ENCODE measurements around the gene FBXW8.

FBXW8 gene

GRCh38 chr12:116945886-116946550, 35.3 kb downstream of the FBXW8 start:
- TF ChIP-seq FOXP2 (optimal IDR thresholded peaks at IDR 0.05; ENCODE audit: borderline replicate concordance, extremely low read depth, extremely low read length, insufficient read depth), result no peak
- TF ChIP-seq SIN3A (IDR thresholded peaks at IDR 0.05; ENCODE audit: borderline replicate concordance, insufficient read depth, low read length), result no peak
- TF ChIP-seq POLR2AphosphoS5 (IDR thresholded peaks at IDR 0.05; ENCODE audit: low read depth, low read length), result no peak
- TF ChIP-seq TAF1 (IDR thresholded peaks at IDR 0.05; ENCODE audit: borderline replicate concordance, insufficient read depth, low read length), result no peak
- no peak for TF ChIP-seq REST (IDR thresholded peaks at IDR 0.05; ENCODE audit: insufficient read depth in 1 of 2, low read depth in 2 of 2, low read length in 2 of 2)

- TF ChIP-seq SIN3A (IDR thresholded peaks at IDR 0.05; ENCODE audit: borderline replicate concordance, insufficient read depth, low read length) (no peak), REST (IDR thresholded peaks at IDR 0.05; ENCODE audit: insufficient read depth in 1 of 2, low read depth in 2 of 2, low read length in 2 of 2) (no peak), POLR2AphosphoS5 (IDR thresholded peaks at IDR 0.05; ENCODE audit: low read depth, low read length) (no peak), FOXP2 (optimal IDR thresholded peaks at IDR 0.05; ENCODE audit: borderline replicate concordance, extremely low read depth, extremely low read length, insufficient read depth) (no peak), TAF1 (IDR thresholded peaks at IDR 0.05; ENCODE audit: borderline replicate concordance, insufficient read depth, low read length) (no peak)
These were observed 37.5 kb downstream of the FBXW8 start for GRCh38 chr12:116948298-116948697.

- TF ChIP-seq TAF1 (IDR thresholded peaks at IDR 0.05; ENCODE audit: borderline replicate concordance, insufficient read depth, low read length) (no peak), POLR2AphosphoS5 (IDR thresholded peaks at IDR 0.05; ENCODE audit: low read depth, low read length) (no peak), REST (IDR thresholded peaks at IDR 0.05; ENCODE audit: insufficient read depth in 1 of 2, low read depth in 2 of 2, low read length in 2 of 2) (no peak), FOXP2 (optimal IDR thresholded peaks at IDR 0.05; ENCODE audit: borderline replicate concordance, extremely low read depth, extremely low read length, insufficient read depth) (no peak), SIN3A (IDR thresholded peaks at IDR 0.05; ENCODE audit: borderline replicate concordance, insufficient read depth, low read length) (no peak)
These were observed 40.0 kb downstream of the FBXW8 start for GRCh38 chr12:116950628-116951325.

- TF ChIP-seq REST (IDR thresholded peaks at IDR 0.05; ENCODE audit: insufficient read depth in 1 of 2, low read depth in 2 of 2, low read length in 2 of 2), result no peak
- TF ChIP-seq POLR2AphosphoS5 (IDR thresholded peaks at IDR 0.05; ENCODE audit: low read depth, low read length), result no peak
- TF ChIP-seq TAF1 (IDR thresholded peaks at IDR 0.05; ENCODE audit: borderline replicate concordance, insufficient read depth, low read length), result no peak
- TF ChIP-seq SIN3A (IDR thresholded peaks at IDR 0.05; ENCODE audit: borderline replicate concordance, insufficient read depth, low read length), result no peak
- no peak for TF ChIP-seq FOXP2 (optimal IDR thresholded peaks at IDR 0.05; ENCODE audit: borderline replicate concordance, extremely low read depth, extremely low read length, insufficient read depth)
These were observed 44.1 kb downstream of the FBXW8 start for GRCh38 chr12:116954710-116955381.
